Fibroblast of skin of abdomen (primary cell): ENCODE measurements around the gene ATP13A3.

ENCODE experiments used
- DNase-seq: peaks from one replicate; pipeline ENCODE4 v3.0.0-alpha.2; 2013

ATP13A3 gene

GRCh38 chr3:194368918-194369317 lies 117.9 kb downstream of the ATP13A3 start:
- no peak for DNase-seq

GRCh38 chr3:194367992-194368841 lies 118.6 kb downstream of the ATP13A3 start:
- peak; percentile 87 for DNase-seq

DNA sequence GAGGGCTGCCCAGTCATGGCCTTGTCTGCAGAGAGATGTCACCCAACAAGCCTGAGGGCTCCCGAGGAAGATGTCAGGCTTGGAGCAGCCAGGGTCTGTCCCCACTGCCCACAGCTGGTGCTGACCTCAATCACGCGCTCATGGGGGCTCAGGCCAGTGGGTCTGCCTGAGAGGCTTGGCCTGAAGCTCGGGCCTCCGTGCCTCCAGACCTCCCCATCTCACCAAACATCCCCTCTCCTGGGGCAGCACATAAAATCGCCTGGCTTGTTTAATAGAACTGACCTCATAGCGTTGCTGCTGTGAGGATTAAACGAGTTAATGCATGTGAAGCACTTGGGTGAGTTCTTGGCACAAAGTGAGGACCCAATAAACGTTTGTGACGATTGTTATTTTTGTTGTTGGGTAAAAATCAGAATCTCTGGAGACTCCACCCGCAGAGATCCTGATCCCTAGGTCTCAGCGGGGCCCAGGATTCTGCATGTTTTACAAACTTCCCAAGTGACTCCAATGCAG lies 120.8 kb downstream of the ATP13A3 start:
- DNase-seq, result no peak

GRCh38 chr3:194365526-194365925 lies 121.3 kb downstream of the ATP13A3 start:
- no peak for DNase-seq

GRCh38 chr3:194364652-194365434 lies 122.0 kb downstream of the ATP13A3 start:
- peak; percentile 99 for DNase-seq

GRCh38 chr3:194364314-194364651 lies 122.5 kb downstream of the ATP13A3 start:
- DNase-seq, result no peak

DNA sequence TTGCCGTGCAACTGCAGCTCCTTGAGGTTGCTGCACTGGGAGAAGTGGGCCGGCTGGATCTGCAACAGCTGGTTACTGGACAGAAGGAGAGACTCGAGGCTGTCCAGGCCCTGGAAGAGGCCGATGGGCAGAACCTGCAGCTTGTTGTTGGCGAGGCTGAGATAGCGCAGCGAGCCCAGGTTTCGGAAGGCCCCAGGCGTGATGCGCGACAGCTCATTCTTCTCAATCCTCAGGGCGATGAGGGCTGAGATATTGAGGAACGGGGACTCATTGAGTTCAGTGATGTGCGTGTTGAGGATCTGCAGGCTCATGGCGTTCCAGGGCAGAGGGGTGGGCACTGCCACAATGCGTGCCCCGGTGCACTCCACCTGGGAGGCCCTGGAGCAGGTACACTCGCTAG lies 126.2 kb downstream of the ATP13A3 start:
- DNase-seq, result no peak

GRCh38 chr3:194357681-194358080 lies 129.1 kb downstream of the ATP13A3 start:
- DNase-seq, result peak; percentile 62

- DNase-seq, result peak; percentile 35
These were observed 131.4 kb downstream of the ATP13A3 start for GRCh38 chr3:194355379-194355778.

DNA sequence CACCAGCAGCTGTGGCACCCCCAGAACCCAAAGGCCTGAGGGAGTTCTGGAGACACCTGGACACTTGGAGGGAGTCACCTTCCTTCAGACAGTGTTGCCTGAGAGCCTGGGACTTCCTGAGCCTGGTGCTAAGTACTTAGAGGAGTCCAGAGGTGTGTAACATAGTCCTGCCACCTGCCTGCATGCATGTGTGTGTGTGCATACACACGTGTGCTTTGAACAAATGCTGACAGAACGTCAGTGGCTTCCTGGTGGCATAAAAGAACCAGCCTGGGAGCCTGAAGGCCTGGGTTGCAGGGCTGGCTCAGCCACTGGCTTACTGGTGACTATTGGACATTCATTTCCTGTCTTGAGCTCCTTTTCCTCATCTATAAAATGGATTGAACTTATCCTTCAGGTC lies 132.5 kb downstream of the ATP13A3 start:
- DNase-seq, result no peak
